HUDEP-2 (cell line): ENCODE results near the gene RWDD4.
A peak's percentile ranks its signal among the peaks of the same experiment; 100 is the strongest.

Source experiments
- DNase-seq, 76 experiments: peaks; one replicate each; lab custom pipeline; 2025; ENCODE audit not compliant: unreplicated experiment in 76 of 76; lab: John Stamatoyannopoulos, UW

Gene RWDD4

DNA sequence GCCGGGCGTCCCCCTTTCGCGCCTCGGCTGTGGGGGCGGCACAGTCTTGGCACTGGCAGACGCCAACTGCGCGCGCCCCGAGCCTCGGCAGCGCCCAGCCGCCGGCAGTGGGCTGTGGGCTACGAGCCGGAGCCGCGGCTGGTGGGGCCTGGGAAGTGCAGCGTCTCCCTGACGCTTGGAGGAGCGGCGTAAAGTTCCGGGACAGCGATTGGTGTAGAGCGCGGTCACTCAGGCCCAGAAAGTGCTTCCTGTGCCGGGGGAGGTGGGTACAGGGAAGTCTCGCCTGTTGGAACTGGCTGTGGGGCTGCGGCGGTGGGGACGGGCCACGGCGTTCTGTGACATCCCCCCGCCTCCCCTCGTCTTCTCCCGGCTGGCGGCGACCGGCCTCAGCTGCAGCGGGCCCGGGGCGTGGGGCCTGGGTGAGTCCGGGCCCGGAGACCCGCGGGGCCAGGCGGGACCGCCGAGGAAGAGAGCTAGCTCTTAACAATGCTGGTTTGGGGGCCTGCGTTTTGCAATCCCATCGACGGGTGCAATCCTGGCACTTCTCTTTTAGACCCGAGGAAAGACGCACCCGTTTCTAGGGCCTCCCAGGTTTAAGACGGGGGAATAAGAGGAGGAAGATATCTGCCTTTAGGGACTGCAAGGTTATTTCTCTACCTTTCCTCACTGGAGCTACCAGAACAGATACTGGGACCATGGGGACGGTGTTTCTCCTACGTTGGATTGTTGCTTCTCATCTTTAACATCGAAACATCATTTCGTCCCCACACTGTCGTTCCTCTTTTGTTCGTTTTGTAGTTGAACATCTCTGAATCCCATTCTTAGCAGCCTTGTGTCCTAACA is at the start of gene RWDD4, which contains the start of gene TRAPPC11:
TSS of gene RWDD4 (minus strand) at position 157 of the 843 bp plus-strand sequence. CDS start 233 bp downstream, outside the sequence.
TSS of gene TRAPPC11 (plus strand) at position 265 of the 843 bp plus-strand sequence. CDS start 4,575 bp downstream, outside the sequence.
- peak; percentile 20 to 96 (median 90) for DNase-seq

DNA sequence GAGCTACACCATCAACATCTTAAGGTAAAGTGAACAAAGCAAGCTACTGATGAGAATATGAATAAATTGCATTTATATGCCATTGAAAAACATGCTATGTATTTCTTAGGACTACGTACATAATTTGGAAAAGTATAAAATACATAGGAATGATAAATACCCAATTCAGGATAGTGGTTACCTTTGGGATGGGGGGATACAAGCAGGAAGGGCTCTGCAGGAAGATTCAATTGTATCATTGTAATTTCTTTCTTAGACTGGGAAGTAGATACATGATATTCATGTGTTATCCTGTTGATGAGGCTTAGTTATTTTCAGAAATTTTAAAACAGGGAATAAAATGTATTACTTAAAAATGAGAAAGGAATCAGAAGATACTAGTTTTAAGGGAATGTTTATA is 43.5 kb upstream of the RWDD4 start:
- no peak for DNase-seq

GRCh38 chr4:183700407-183700806 is 41.4 kb upstream of the RWDD4 start:
- DNase-seq = no peak

GRCh38 chr4:183698909-183699308 is 39.9 kb upstream of the RWDD4 start:
- no peak for DNase-seq

- DNase-seq = no peak
Observed at GRCh38 chr4:183691897-183692296, 32.9 kb upstream of the RWDD4 start.

GRCh38 chr4:183691006-183691405 is 32.0 kb upstream of the RWDD4 start:
- DNase-seq = no peak

GRCh38 chr4:183688216-183688615 is 29.2 kb upstream of the RWDD4 start:
- no peak for DNase-seq

DNA sequence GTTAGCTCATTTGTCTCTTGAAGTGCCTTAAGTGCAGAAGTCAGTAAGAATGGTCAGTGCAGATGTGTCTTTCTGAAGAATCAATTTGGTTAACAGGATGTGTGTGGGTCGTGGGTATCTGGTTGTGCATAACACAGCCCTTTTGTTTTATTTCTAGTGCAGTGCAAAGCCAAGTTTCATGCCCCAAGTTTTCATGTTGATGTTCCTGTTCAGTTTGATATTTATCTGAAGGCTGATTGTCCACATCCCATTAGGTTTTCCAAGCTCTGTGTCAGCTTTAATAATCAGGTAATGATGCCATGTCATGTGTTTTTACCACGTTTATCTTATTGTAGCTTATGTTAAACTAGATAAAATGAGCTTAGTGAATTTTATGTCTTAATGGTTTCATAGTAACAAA is 27.5 kb upstream of the RWDD4 start:
- no peak for DNase-seq

- no peak for DNase-seq
Observed at GRCh38 chr4:183681119-183681518, 22.1 kb upstream of the RWDD4 start.

DNA sequence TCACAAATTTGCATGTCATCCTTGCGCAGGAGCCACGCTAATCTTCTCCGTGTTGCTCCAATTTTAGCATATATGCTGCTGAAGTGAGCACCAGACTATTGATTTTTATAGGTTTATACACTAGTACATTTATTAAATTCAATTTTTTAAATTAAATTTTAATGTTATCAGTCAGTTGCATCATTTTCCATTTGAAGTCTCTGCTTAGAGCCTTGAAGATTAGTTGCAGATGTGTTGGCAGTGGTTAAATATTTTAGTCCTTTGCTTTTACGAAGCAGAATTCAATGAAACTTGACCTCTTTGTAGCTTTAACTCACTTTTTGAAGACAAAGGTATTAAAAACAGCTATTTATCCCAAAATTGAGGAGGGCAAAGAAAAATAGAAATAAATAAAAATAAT is 16.6 kb upstream of the RWDD4 start:
- no peak for DNase-seq

DNA sequence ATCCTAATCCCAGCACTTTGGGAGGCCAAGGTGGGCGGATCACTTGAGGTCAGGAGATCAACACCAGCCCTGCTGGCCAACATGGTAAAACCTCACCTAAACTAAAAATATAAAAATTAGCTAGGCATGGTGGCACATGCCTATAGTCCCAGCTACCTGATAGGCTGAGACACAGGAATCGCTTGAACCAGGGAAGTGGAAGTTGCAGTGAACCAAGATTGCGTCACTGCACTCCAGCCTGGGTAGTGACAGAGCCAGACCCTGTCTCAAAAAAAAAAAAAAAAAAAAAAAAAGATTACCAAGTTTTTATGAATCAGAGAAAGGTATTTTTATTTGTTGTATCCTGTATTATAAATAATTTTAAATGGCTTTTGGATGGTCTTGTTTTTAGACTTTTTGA is 15.2 kb upstream of the RWDD4 start:
- no peak for DNase-seq

DNA sequence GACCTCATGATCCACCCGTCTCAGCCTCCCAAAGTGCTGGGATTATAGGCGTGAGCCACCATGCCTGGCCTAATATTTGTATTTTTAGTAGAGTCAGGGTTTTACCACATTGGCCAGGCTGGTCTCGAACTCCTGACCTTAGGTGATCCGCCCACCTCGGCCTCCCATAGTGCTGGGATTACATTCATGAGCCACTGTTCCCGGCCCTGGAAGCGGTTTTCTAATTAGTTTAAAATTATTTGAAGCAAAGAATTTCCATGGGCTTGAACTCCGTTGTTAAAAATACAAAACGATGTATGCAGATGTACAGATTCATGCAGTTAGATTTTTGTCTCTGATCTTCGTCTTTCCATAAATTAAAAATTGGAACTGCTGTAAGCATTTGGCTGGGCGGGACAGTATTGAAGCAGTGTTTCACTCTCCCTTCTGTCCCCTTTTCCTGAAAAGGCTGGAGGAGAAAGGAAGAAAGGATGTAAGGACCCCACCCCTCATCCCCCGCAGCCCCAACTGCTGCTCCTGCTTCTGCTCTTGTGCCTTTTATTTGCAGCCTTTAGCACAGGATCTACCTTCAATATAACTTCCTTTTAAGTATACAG is 12.1 kb upstream of the RWDD4 start:
- DNase-seq = no peak

- DNase-seq = no peak
Observed at GRCh38 chr4:183670251-183670650, 11.3 kb upstream of the RWDD4 start.

- DNase-seq = no peak
Observed at GRCh38 chr4:183666088-183666487, 7.1 kb upstream of the RWDD4 start.

DNA sequence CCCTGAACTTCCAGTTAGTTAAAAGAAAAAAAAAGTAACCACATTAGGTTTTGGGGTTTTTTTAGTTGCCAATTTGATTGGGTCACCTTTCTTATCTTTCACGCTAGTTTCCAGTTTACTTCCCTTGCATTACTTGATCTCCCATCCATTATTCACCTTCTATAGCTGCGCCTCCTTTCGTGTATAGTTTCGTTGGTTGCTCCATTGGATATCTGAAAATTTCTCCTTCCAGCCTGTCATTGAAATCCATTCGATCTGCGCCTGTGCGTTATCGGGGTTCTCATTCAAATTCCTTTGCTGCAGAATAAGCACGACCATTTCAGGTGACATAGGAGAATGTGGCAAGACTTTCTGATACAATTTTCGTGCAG is 872 bp upstream of the RWDD4 start:
- peak in 5 of 76 experiments; percentile 2 to 18 (median 7) for DNase-seq

DNA sequence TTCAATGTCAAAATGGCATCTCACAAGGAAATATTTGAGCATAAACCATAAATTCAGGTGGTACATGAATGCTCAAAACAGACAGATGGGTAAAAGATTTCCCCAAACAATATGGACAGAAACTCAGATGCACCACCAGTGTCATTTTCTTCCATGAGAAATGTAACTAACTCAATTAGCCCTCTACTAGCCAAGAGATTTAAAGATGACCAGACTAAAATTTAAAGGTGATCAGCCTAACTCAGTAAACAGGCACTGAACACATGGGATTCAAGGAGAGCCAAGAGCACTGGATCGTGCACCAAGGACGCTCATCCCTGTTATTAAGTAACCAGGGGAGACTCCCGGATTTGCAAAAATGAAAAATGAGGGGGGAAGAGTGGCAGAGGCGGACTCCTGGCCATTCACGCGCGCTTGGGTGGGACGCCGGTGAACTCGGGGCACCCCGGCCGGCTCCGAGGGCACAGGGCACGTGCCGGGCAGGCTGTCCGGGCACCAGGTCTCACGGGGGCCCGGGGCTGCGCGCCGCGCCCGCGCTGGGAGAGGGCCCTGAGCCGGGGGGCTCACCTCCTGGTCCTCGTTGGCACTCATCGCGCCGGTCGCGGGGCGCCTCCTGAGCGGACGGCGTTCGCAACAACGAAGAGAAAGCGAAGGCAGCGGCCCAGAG is 490 bp downstream of the RWDD4 start:
- DNase-seq = peak in 7 of 76 experiments; percentile 7 to 49 (median 19)

DNA sequence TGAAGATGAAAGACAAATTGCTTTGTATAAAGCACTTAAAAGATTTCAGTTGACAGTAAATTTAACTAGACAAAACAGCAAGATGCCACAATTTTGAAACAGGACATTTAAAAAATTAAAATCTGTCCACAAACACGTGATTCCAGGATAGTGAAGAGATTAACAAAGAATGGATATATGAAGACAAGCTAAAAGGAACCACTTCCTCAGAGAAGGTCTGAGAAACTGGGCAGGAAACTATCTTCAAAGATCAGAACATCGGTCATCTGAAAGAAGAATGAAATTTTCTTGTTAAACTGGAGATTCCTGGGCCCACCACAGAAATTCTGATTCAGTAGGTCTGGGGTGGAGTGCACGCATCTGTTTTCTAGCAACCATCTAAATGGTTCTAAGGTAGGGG is 1.4 kb downstream of the RWDD4 start:
- DNase-seq = peak in 1 of 76 experiments; percentile 2

DNA sequence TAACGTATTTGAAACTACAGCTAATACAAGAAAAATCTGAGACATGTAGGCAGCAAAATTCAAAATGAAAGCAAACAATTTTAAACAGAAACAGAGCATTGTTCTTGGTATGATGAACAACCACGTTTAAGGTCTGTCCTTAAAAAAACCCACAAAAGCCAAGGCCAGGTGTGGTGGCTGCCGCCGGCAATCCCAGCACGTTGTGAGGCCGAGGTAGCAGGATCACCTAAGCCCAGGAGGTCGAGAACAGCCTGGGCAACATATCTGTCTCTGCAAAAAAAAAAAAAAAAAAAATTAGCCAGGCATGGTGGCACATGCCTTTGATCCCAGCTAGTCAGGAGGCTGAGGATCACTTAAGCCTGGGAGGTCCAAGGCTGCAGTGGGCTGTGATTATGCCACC is 13.7 kb downstream of the RWDD4 start:
- no peak for DNase-seq

DNA sequence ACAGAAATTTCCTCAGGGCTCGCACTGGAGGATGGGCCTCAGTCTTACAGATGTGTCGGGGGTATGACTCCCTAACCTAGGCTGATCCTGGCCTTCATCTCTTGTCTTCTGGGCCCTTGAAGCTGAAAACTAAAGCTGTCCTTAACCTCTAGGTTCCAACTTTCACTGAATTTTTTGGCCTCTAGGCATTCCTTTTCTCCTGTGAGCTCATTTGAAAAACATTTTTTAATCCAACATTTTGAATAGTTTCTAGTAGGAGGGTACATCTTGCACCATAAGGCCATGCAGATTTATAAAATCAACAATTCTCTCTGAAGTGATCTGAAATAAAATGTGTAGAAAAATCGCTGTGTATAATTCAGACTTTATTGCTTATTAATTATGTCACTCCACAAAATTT is 19.7 kb downstream of the RWDD4 start:
- no peak for DNase-seq

DNA sequence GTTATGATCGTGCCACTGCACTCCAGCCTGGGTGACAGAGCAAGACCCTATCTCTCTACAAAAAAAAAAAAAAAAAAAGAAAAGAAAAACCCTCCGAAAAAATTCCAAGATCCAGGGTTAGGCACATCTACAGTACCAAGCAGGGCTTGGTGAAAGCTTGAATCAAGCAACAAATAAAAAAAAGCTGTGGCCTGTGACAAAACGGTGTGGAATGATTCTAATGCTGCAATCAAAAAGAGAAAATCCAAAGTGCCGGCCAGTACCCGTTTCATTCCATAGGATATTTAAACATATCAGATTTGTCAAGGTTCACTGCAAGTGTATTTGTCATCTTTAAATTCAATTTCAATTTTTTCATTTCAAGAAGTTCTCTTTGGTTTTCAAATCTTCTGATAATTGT is 20.5 kb downstream of the RWDD4 start:
- DNase-seq = no peak

- no peak for DNase-seq
Observed at GRCh38 chr4:183637461-183637860, 21.5 kb downstream of the RWDD4 start.

- DNase-seq = no peak
Observed at GRCh38 chr4:183636923-183637322, 22.1 kb downstream of the RWDD4 start.
